Mesendoderm (in vitro differentiated cells): Measurements from ENCODE around the gene KRT13.

ENCODE experiments used
- DNase-seq: peaks from one replicate; pipeline ENCODE4 v3.0.0; 2013
- H2AK5ac ChIP-seq: 2 replicates; pipeline ENCODE4 v1.6.1; 2013; ENCODE audit warnings: low read length, inconsistent platforms
- H2BK120ac ChIP-seq: 2 replicates; pipeline ENCODE4 v1.6.1; 2013; ENCODE audit warnings: low read depth, mild to moderate bottlenecking, low read length, moderate library complexity, mixed read lengths
- H2BK15ac ChIP-seq: replicated peaks from 2 replicates; pipeline ENCODE4 v1.6.1; 2013; ENCODE audit warnings: low read depth, mild to moderate bottlenecking, moderate library complexity
- H2BK5ac ChIP-seq: 2 replicates; pipeline ENCODE4 v1.6.1; 2013; ENCODE audit warnings: low read length, inconsistent platforms
- H3K18ac ChIP-seq: 2 replicates; pipeline ENCODE4 v1.6.1; 2013; ENCODE audit warnings: mild to moderate bottlenecking, low read length, mixed read lengths
- H3K23ac ChIP-seq: one replicate; pipeline ENCODE4 v1.6.1; 2013; ENCODE audit warnings: low read length
- H3K27ac ChIP-seq: 2 replicates; pipeline ENCODE4 v1.5.1; 2013; ENCODE audit warnings: low read depth, mild to moderate bottlenecking, inconsistent platforms, low read length, moderate library complexity
- H3K27me3 ChIP-seq: 2 replicates; pipeline ENCODE4 v1.6.1; 2013; ENCODE audit warnings: low read length, control low read depth, mild to moderate bottlenecking, inconsistent platforms; ENCODE audit not compliant: insufficient read depth, poor library complexity
- H3K36me3 ChIP-seq: 2 replicates; pipeline ENCODE4 v1.6.1; 2013; ENCODE audit warnings: low read length, inconsistent platforms; ENCODE audit not compliant: control insufficient read depth, insufficient read depth
- H3K4ac ChIP-seq: one replicate; pipeline ENCODE4 v1.6.1; 2013; ENCODE audit warnings: low read depth, mild to moderate bottlenecking, low read length, moderate library complexity
- H3K4me1 ChIP-seq: 2 replicates; pipeline ENCODE4 v1.6.1; 2013; ENCODE audit warnings: low read depth, low read length, inconsistent platforms; ENCODE audit not compliant: control insufficient read depth
- H3K4me2 ChIP-seq: 2 replicates; pipeline ENCODE4 v1.6.1; 2013; ENCODE audit warnings: low read length
- H3K4me3 ChIP-seq: 2 replicates; pipeline ENCODE4 v1.5.1; 2013; ENCODE audit warnings: mild to moderate bottlenecking, low read length
- H3K56ac ChIP-seq: one replicate; pipeline ENCODE4 v1.6.1; 2013; ENCODE audit warnings: low read length
- H3K79me1 ChIP-seq: 2 replicates; pipeline ENCODE4 v1.6.1; 2013; ENCODE audit warnings: low read length, inconsistent platforms
- H3K79me2 ChIP-seq: 2 replicates; pipeline ENCODE4 v1.6.1; 2013; ENCODE audit warnings: mild to moderate bottlenecking, low read length; ENCODE audit not compliant: control insufficient read depth, insufficient read depth
- H3K9ac ChIP-seq: 2 replicates; pipeline ENCODE4 v1.6.1; 2013; ENCODE audit warnings: low read length, inconsistent platforms
- H4K5ac ChIP-seq: one replicate; pipeline ENCODE4 v1.6.1; 2013; ENCODE audit warnings: low read length
- H4K8ac ChIP-seq: one replicate; pipeline ENCODE4 v1.6.1; 2013; ENCODE audit warnings: low read depth, mild to moderate bottlenecking, control low read depth, low read length, moderate library complexity
- WGBS: extraction: QIAGEN DNeasy Blood & Tissue Kit; methylation state at CpG from one replicate; pipeline ENCODE4 v1.1.7; 2013; ENCODE audit warnings: low lambda C conversion rate, missing lambda C conversion rate; ENCODE audit not compliant: insufficient coverage; ENCODE audit errors: extremely low coverage; 5-methylcytosine and 5-hydroxymethylcytosine counted together

The KRT13 gene

DNA sequence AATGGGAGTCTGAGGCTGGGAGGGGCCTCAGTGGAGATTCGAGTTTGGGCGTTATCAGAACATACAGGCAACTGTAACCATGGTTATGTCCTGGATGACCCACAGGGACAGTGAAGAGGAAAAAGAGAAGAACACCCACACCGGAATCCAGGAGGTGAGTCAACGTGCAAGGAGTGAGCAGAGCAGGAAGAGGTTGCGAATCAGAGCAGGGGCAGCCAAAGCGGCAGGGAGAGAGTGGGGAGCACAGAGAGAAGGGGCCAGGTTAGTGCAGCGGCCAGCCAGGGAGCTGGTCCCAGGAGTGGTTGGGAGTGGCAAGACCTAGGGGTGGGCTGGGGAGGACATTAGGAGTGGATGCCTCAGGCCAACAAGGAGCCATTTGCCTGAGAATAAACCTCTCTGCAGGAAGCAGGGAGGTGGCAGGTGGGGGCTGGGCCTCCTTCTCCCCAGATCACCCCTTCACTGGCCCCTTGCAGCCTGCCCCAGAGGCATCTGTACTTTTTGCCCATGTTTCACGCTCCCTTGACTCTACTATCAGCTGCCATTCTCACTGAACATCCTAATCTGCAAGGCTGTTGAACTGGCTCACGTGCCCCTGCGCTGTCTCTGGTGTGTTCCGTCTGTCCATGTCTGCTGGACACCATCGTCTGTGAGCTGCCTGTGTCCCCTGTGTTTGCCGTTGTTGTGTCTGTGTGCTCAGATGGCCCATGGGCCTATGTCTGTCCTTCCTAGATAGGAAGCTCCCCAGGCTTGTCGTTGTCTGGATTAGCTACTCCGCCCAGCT is 5.1 kb downstream of the KRT13 start:
- no CpG with 5 or more reads among the region's 15 CpGs for WGBS
- H3K27me3 ChIP-seq, result no peaks in the 10 kb centered on the region
- peak; percentile 63 for DNase-seq
- H2BK5ac ChIP-seq, result no peak overlapping the region
- H3K56ac ChIP-seq, result peak overlapping the region; percentile 28
- H3K9ac ChIP-seq, result no peak overlapping the region
- H3K4me2 ChIP-seq, result no peak overlapping the region
- no peak overlapping the region for H4K8ac ChIP-seq
- no peak overlapping the region for H2BK15ac ChIP-seq
- H3K27ac ChIP-seq, result no peak overlapping the region
- H3K4me1 ChIP-seq, result peaks cover 11% of the 10 kb centered on the region
- no peak overlapping the region for H3K18ac ChIP-seq
- H3K36me3 ChIP-seq, result no peaks in the 10 kb centered on the region
- H2BK120ac ChIP-seq, result no peak overlapping the region
- peak overlapping the region; percentile 75 for H3K23ac ChIP-seq
- no peaks in the 10 kb centered on the region for H3K79me2 ChIP-seq
- H3K79me1 ChIP-seq, result no peaks in the 10 kb centered on the region
- no peak overlapping the region for H4K5ac ChIP-seq
- no peak overlapping the region for H3K4ac ChIP-seq
- no peak overlapping the region for H2AK5ac ChIP-seq
- no peak overlapping the region for H3K4me3 ChIP-seq

DNA sequence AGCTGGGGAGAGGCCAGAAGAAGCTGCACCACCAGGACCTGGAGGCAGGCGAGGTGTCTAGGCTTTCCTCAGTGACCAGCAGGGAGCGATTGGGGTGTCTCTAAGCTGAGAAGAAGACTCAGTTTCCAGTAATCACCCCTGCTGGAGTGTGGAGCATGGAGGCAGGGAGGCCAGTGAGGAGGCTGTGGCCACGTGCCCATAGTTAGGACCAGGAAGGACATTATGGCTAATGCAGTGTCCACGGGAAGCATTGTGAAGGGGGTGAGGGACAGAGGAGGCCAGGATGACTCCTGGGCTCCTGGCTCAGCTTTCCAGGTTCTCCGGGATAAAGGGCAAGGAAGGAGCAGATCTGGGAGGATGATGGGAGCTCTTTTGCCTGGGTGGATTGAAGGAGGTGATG is 5.7 kb downstream of the KRT13 start:
- Histone ChIP-seq H3K4me3 (no peak overlapping the region), H3K79me2 (no peaks in the 10 kb centered on the region), H3K27ac (no peak overlapping the region), H2BK15ac (no peak overlapping the region), H3K36me3 (no peaks in the 10 kb centered on the region), H3K79me1 (no peaks in the 10 kb centered on the region), H3K9ac (no peak overlapping the region), H3K4ac (no peak overlapping the region), H3K27me3 (no peaks in the 10 kb centered on the region), H3K4me1 (peaks cover 11% of the 10 kb centered on the region), H3K18ac (no peak overlapping the region), H4K5ac (no peak overlapping the region), H2AK5ac (no peak overlapping the region), H3K4me2 (no peak overlapping the region), H4K8ac (no peak overlapping the region), H2BK120ac (no peak overlapping the region), H3K56ac (no peak overlapping the region), H3K23ac (no peak overlapping the region), H2BK5ac (no peak overlapping the region)
- no peak for DNase-seq
- no CpG with 5 or more reads among the region's 5 CpGs for WGBS

DNA sequence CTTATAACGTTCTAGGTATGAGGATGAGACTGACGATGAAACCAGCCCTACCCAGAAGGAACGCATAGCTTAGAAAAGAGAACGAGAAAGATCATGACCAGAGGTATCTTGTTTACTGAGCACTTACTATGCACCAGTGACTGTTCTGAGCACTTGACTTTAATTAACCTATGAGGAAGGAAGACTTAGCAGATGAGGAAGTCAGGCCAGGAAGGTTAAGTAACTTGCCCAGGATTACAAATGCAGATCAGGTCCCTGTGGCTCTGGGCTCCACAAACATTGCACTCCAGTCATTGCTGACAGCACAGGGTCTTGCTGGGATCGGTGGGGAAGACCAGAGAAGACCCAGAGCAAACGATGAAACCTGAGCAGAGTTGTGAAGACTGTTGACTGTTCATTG is 7.1 kb downstream of the KRT13 start:
- Histone ChIP-seq H3K9ac (no peak overlapping the region), H3K4me1 (peaks cover 11% of the 10 kb centered on the region), H3K4me2 (no peak overlapping the region), H3K27ac (no peak overlapping the region), H3K79me2 (no peaks in the 10 kb centered on the region), H3K79me1 (no peaks in the 10 kb centered on the region), H3K18ac (no peak overlapping the region), H3K36me3 (no peaks in the 10 kb centered on the region), H3K4me3 (no peak overlapping the region), H2BK5ac (no peak overlapping the region), H4K5ac (no peak overlapping the region), H3K27me3 (no peaks in the 10 kb centered on the region), H2BK15ac (no peak overlapping the region), H2AK5ac (no peak overlapping the region), H2BK120ac (no peak overlapping the region), H3K23ac (no peak overlapping the region), H3K56ac (no peak overlapping the region), H3K4ac (no peak overlapping the region), H4K8ac (no peak overlapping the region)
- no peak for DNase-seq
- no CpG with 5 or more reads among the region's 6 CpGs for WGBS

DNA sequence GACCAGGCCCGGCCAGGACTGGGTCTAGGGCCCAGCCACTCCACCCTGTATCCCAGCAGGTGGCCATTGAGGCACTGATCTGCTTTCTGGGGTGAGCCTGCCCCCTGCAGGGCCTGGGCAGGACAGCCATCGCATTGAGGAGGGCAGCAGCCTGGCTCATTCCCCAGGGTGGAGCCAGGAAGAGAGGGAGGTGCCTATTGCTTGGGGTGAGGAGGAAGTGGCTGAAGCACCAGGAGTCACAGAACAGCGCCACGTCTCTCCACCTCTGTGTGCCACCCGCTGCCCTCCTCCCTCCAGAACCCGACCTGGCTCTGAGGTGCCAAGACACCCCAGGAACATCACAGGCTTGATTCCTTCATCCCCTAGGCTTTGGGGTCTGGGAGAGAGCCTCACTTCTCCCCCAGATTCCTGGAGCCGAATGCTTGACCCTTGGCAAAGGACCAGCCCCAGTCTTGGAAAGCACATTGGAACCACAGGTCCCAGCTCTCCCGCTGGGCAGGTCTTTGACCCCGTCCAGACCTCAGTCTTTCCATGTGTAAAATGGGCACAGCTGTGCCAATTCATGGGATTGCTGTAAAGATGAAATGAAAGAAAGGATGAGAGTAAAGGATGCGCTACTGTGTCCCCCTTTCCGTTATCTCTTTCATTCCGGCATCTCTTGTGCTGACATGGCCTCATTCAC is 8.5 kb downstream of the KRT13 start:
- Histone ChIP-seq H3K9ac (no peak overlapping the region), H2BK5ac (no peak overlapping the region), H2BK120ac (no peak overlapping the region), H3K27me3 (no peaks in the 10 kb centered on the region), H3K4me2 (no peak overlapping the region), H3K27ac (no peak overlapping the region), H4K8ac (no peak overlapping the region), H3K4me1 (peaks cover 11% of the 10 kb centered on the region), H3K79me1 (no peaks in the 10 kb centered on the region), H3K23ac (no peak overlapping the region), H3K18ac (no peak overlapping the region), H3K56ac (peak overlapping the region; percentile 67), H2BK15ac (no peak overlapping the region), H3K4me3 (no peak overlapping the region), H3K79me2 (no peaks in the 10 kb centered on the region), H4K5ac (peak overlapping the region; percentile 79), H3K36me3 (no peaks in the 10 kb centered on the region), H2AK5ac (peak overlapping the region; percentile 74), H3K4ac (no peak overlapping the region)
- peak; percentile 93 for DNase-seq
- WGBS, result no CpG with 5 or more reads among the region's 12 CpGs

DNA sequence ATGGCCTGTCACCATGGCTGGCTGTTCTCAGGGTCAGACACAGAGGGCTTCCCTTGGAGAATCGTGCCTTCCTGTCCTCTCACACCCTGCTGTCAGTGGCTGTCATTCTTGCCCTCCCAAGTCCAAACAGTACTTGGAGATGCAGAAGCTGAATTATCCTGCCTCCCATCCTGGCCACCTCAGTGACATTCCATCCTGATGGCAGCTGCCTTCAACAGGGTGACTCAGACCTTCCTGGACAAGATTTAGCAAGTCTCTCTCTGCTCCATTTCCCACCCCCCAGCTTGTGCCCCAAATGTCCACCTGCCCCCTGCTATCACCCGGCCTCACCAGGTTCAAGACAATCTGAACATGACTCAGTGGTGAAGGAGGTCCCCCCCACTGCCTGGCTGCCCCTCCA is 10.9 kb downstream of the KRT13 start:
- H3K27me3 ChIP-seq, result no peaks in the 10 kb centered on the region
- no peaks in the 10 kb centered on the region for H3K79me2 ChIP-seq
- no peak overlapping the region for H2BK15ac ChIP-seq
- WGBS, result no CpG with 5 or more reads among the region's 2 CpGs
- peak overlapping the region; percentile 25 for H3K56ac ChIP-seq
- H3K23ac ChIP-seq, result no peak overlapping the region
- H4K8ac ChIP-seq, result no peak overlapping the region
- H3K27ac ChIP-seq, result no peak overlapping the region
- no peaks in the 10 kb centered on the region for H3K36me3 ChIP-seq
- H3K4me2 ChIP-seq, result no peak overlapping the region
- no peak overlapping the region for H2BK120ac ChIP-seq
- H3K18ac ChIP-seq, result no peak overlapping the region
- H4K5ac ChIP-seq, result no peak overlapping the region
- DNase-seq, result peak; percentile 47
- no peak overlapping the region for H3K9ac ChIP-seq
- peaks cover 5% of the 10 kb centered on the region for H3K4me1 ChIP-seq
- no peak overlapping the region for H2AK5ac ChIP-seq
- no peaks in the 10 kb centered on the region for H3K79me1 ChIP-seq
- no peak overlapping the region for H3K4me3 ChIP-seq
- no peak overlapping the region for H3K4ac ChIP-seq
- no peak overlapping the region for H2BK5ac ChIP-seq
